HepG2 (cell line): ENCODE results near the gene RIPOR1.
"Not testable (repeated sequence)": the region's sequence is repeated elsewhere in the genome, so short reads cannot be mapped to it uniquely, and the experiment has no call there.

Experiments
- ARID3A ChIP-seq: IDR thresholded peaks from 2 replicates; pipeline ENCODE4 v1.6.1; 2012; ENCODE audit warnings: low read depth, low read length, improper control_type of control experiment
- GPN1 ChIP-seq: sonication (generic); formaldehyde crosslinking; IDR thresholded peaks from 2 replicates; pipeline ENCODE4 v1.5.1; 2020; ENCODE audit warnings: missing genetic modification reagents, borderline replicate concordance
- NFYB ChIP-seq: sonication (generic); formaldehyde crosslinking; IDR thresholded peaks from 2 replicates; pipeline ENCODE4 v1.4.0; 2020; ENCODE audit warnings: missing genetic modification reagents
- SP2 ChIP-seq: sonication (generic); formaldehyde crosslinking; IDR thresholded peaks from 2 replicates; pipeline ENCODE4 v1.5.1; 2020; ENCODE audit warnings: mild to moderate bottlenecking, missing genetic modification reagents
- YY1 ChIP-seq: IDR thresholded peaks from 2 replicates; pipeline ENCODE4 v1.6.1; 2011; ENCODE audit warnings: low read length, low read depth, moderate library complexity, mild to moderate bottlenecking; ENCODE audit not compliant: insufficient read depth, insufficient replicate concordance
- TF ChIP-seq, protein P1 (sequence below): sonication (generic); formaldehyde crosslinking; IDR thresholded peaks from 2 replicates; pipeline ENCODE4 v1.5.0; 2020; ENCODE audit warnings: mild to moderate bottlenecking, missing genetic modification reagents, moderate library complexity
- TF ChIP-seq, protein P2 (sequence below): IDR thresholded peaks from 2 replicates; pipeline ENCODE4 v1.6.1; 2016; ENCODE audit warnings: low read depth, control low read depth

GRCh38 chr16:67513892-67514291 lies 14.7 kb upstream of the RIPOR1 start:
- TF ChIP-seq GPN1 (CRISPR knock-in tag); SP2 (CRISPR knock-in tag); ARID3A; YY1; NFYB (CRISPR knock-in tag): not testable (repeated sequence)
- TF ChIP-seq, protein P1, sequence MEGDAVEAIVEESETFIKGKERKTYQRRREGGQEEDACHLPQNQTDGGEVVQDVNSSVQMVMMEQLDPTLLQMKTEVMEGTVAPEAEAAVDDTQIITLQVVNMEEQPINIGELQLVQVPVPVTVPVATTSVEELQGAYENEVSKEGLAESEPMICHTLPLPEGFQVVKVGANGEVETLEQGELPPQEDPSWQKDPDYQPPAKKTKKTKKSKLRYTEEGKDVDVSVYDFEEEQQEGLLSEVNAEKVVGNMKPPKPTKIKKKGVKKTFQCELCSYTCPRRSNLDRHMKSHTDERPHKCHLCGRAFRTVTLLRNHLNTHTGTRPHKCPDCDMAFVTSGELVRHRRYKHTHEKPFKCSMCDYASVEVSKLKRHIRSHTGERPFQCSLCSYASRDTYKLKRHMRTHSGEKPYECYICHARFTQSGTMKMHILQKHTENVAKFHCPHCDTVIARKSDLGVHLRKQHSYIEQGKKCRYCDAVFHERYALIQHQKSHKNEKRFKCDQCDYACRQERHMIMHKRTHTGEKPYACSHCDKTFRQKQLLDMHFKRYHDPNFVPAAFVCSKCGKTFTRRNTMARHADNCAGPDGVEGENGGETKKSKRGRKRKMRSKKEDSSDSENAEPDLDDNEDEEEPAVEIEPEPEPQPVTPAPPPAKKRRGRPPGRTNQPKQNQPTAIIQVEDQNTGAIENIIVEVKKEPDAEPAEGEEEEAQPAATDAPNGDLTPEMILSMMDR (CRISPR knock-in tag): not testable (repeated sequence)
- TF ChIP-seq, protein P2, sequence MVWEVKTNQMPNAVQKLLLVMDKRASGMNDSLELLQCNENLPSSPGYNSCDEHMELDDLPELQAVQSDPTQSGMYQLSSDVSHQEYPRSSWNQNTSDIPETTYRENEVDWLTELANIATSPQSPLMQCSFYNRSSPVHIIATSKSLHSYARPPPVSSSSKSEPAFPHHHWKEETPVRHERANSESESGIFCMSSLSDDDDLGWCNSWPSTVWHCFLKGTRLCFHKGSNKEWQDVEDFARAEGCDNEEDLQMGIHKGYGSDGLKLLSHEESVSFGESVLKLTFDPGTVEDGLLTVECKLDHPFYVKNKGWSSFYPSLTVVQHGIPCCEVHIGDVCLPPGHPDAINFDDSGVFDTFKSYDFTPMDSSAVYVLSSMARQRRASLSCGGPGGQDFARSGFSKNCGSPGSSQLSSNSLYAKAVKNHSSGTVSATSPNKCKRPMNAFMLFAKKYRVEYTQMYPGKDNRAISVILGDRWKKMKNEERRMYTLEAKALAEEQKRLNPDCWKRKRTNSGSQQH (CRISPR knock-in tag): not testable (repeated sequence)
